NCI-H524 treated with DMSO at 0.1 percent for 48 hours (cell line): ENCODE measurements around the gene CNOT4.
"Not testable (repeated sequence)": the region's sequence is repeated elsewhere in the genome, so short reads cannot be mapped to it uniquely, and the experiment has no call there.

Experiments used
- DNase-seq: peaks from one replicate; lab custom pipeline; 2025; lab: John Stamatoyannopoulos, UW

CNOT4 gene

DNA sequence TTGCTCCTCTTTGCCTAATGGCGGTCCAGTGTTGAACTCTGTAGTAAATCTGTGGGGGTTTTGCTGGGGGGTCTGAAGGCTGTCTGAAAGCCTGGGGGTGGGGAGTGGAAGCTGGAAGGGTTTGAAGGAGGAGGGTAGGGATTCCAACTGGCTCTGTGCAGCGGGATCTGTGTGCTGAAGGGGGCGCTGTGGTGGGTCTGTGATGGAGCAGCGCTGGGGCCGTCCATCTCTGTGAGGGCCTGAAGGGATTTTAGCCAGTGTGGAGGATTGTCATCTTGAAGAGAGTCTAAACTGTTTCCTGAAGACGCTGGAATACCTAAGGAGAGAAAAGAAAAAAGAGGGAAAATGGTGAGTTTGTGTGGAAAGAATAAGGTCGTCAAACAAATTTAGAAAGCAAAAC is 147.0 kb downstream of the CNOT4 start:
- no peak for DNase-seq

- DNase-seq = no peak
These were observed 148.1 kb downstream of the CNOT4 start for GRCh38 chr7:135361788-135362187.

- DNase-seq = no peak
These were observed 150.3 kb downstream of the CNOT4 start for GRCh38 chr7:135359615-135360014.

DNA sequence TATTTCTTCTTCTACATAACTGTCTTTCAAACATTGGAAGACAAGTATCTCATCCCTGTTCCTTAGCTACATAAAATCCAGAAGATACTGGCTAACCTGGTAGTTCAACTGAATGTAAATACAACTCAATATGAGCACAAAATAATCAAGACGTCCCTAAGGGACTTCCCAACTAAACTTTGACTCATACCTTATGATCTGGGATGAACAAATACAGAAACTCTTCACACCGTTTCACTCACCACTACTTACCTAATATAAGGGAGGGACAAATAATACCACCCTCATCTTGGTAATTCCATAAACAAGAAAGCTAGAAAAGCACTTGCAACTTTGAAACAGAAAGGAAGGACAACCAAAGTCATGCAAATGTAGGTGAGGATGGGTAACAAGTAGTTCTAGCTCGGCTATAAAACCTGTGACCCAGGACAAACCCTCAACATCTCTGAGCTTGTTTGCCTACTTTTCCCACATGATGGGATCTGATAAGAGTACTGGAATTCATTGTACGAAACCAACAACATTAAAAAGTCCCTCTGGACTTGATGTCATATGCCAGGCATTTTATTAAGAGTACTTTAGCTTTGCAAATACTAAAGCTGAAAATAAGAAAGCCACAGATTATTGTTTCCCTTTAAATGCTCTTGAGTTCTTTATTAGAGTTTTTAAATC is 154.4 kb downstream of the CNOT4 start:
- DNase-seq = no peak

- DNase-seq = no peak
These were observed 156.1 kb downstream of the CNOT4 start for GRCh38 chr7:135353832-135354231.

DNA sequence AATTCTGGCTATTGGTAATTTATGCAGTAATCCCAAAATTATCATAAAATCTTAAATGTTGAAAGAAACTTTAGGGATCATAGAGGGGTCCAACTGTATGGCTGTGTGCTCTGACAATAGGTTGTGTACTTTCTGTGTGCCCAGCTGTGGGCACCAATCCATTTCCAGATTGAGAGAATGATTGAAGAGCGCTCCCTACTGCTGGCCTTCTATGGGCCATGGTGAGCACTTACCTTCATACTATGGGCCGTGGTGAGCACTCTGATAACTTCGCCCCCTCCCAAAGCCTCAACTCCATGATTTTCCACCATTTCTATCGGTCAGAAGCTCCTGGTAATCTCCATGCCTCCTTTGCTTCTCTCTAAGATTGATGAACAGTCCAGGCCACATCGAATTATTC is 157.6 kb downstream of the CNOT4 start:
- DNase-seq = no peak

- DNase-seq = not testable (repeated sequence)
These were observed 158.8 kb downstream of the CNOT4 start for GRCh38 chr7:135351070-135351469.

- DNase-seq = peak; percentile 25
These were observed 160.2 kb downstream of the CNOT4 start for GRCh38 chr7:135349746-135350145.

- peak; percentile 77 for DNase-seq
These were observed 161.4 kb downstream of the CNOT4 start for GRCh38 chr7:135348493-135348892.

- DNase-seq = no peak
These were observed 166.5 kb downstream of the CNOT4 start for GRCh38 chr7:135343361-135343760.

- DNase-seq = peak; percentile 26
These were observed 167.0 kb downstream of the CNOT4 start for GRCh38 chr7:135342887-135343286.

- no peak for DNase-seq
These were observed 168.9 kb downstream of the CNOT4 start for GRCh38 chr7:135341049-135341448.

- no peak for DNase-seq
These were observed 171.8 kb downstream of the CNOT4 start for GRCh38 chr7:135337977-135338550.

DNA sequence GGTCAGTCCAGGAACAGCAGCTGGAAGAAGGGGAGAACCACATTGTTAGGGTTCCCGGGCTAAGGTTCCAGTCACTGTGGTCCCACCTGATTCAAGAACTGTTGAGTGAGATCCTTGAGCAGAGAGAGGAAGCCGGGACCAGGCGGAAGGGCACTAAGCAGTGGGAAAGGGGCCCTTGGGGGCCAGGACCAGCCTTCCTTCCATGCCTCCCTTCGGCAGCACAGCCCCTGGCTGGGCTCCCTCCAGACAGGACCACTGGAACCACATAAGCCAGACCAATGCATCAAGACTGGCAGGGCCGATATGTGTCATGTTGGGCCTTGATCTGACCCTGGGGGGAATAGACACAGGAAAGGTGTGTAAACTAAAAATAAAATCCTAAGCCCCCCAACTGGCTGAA is 172.4 kb downstream of the CNOT4 start:
- DNase-seq = no peak

DNA sequence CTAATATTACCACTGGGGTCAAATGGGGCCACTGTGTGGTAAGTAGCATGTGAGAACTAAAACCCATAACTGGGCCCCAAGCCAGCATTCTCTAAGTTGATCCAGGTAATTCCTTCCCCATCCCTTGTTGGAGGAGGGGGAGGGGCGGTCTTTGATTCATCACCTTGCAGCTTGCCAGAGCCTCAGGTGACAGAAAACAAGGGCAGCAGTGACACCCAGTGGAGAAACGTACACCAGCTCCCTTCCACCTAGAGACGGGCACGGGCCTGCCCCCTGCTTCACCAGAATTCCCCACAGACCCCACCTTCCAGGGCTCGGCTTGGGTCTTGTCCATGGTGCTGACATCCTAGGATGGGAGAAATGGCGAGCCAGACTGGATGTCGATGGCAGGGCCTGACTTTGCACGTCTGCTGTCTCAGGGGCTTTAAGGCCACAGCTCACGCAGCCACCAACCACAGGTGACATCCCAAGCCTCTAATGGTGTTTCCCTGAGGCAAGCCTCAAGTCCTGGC is 174.2 kb downstream of the CNOT4 start:
- peak; percentile 70 for DNase-seq

DNA sequence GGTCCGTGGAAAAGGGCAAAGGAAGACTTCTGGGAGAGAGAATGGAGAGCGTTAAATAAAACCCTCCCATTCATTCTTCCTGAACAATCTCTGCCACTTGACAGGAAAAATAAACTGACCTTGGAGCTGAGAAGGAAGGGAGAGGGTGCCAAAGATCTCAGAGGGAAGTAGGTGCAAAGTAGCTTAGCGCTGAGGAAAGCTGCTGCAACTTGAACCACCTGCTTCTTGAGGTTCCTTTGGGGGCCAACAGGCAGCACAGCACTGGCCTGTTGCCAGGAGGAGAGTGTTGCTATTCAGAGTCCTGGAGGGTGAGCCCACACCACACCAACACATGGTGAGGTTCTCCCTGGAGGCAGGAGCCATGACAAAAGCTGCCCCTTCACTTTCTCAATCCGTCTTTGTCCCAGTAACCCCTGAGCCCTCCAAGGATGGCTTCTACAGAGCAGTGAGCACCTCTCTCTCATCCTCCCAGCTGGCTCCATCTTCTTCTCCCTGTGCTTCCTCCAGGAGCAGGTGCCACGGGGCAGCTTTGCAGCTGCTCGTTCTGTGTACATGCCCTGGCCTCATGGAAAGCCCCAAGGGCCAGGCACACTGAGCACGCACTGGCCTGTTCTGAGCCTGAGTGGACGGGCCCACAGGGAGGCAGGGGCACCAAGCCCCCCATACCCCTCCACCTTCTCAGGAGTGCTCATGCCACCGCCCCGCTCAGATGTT is 174.9 kb downstream of the CNOT4 start:
- DNase-seq = peak; percentile 14

DNA sequence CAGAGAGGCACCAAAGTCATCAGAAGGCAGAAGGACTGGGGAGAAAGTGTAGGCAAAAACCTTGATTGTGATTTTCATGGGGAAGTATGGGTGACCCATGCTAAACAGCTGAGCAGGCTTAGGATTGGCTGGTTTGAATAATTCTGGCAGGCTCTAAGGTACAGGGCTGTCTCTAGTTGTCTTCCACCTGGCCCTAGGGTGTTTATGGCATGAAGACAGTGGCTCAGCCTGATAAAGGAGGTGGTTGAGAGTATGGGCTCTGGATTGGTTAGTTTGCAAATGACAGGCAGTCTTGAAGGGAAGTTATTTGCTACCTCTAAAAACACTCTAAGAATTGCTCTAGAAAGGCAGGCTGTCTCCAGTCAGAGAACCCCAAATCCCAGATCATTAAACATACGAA is 176.0 kb downstream of the CNOT4 start:
- no peak for DNase-seq

GRCh38 chr7:135333200-135333599 is 176.7 kb downstream of the CNOT4 start:
- DNase-seq = no peak

GRCh38 chr7:135330088-135330487 is 179.8 kb downstream of the CNOT4 start:
- DNase-seq = no peak

GRCh38 chr7:135328526-135328925 is 181.4 kb downstream of the CNOT4 start:
- DNase-seq = no peak

DNA sequence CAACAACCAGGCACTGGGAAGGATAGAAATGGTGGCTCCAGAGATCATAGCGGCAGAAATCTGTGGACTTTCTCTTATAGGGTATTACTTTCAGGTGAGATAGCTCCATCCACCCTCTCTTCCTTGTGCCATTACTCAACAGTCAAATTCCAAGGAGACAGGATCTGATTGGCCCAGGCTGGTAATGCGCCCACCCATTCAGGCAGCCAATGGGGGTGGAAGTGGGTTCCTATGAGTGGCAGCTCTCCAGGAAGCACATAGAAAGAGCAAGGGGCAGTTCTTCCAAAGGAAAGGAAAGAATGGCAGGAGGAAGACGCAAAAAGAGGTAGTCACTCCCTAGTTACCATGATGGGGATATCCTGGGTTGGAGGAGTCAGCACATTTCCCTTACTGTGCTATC is 181.8 kb downstream of the CNOT4 start:
- DNase-seq = no peak

GRCh38 chr7:135327458-135327857 is 182.4 kb downstream of the CNOT4 start:
- DNase-seq = no peak

GRCh38 chr7:135326636-135327280 is 183.1 kb downstream of the CNOT4 start:
- no peak for DNase-seq
